GM19239 (cell line): Measurements from ENCODE around the gene POMGNT2.

ENCODE experiments used
- DNase-seq: peaks from one replicate; pipeline ENCODE4 v3.0.0; 2011; ENCODE audit warnings: low spot score; ENCODE audit not compliant: insufficient read length
- FAIRE-seq: peaks from 2 replicates; lab custom pipeline; 2011; peaks lifted over from hg19 to GRCh38; lab: Jason Lieb, UNC

Gene POMGNT2

DNA sequence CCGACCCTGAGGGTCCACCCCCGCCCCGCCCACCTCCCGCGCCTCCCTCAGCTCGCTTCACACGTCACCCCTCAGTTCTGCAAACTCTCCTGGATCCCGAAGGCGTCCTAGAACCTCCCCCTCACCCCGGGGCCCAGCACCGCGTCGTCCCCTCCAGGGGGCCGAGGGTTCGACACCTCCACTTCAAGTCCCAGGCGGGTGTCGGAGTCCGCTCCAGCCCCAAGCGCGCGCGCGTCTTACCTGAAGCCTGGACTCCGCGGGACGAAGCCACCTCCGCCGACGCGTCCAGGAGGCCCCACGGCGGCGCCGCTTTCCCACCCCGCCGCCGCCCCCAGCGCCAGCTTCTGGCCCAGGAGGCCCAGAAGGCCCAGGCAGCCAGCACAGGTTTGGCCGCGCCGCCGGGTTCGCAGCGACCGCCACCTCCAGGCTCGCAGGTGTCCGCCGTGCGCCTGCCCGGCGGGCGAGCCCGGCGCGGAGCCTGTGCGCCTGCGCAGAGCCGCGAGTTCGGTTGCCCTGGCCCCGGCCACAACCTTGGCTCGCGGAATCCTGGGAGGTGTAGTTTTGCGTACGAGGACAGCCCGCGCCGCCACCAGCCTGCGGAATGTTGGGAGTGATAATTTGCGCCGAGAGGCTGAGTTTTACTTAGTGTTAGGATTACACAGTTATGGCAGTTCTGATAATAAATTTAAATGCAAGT is at the start of gene POMGNT2:
POMGNT2 (minus strand) TSS at position 484 of the 697 bp plus-strand sequence. CDS start 24,648 bp downstream, outside the sequence.
- DNase-seq, result peak; percentile 91
- peak; percentile 78 for FAIRE-seq

DNA sequence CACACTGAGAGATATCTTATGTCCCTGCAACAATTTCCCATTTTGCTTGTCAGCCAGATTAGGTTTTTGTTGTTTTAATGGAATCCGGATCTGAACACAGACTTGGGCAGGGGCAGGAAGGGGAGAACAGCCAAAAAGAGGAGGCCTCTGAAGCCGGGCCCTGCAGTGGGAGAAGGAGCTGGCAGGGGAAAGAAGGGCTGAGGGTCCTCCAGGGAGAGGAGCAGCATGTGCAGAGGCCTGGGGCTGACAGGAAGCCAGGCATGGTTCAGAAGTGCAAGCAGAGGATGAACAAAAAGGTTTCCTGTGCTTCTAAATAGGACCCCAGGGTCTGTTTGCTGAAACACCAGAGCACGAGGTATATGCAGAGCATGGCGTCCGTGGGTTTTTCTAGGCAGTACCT is 49.1 kb upstream of the POMGNT2 start:
- no peak for DNase-seq

DNA sequence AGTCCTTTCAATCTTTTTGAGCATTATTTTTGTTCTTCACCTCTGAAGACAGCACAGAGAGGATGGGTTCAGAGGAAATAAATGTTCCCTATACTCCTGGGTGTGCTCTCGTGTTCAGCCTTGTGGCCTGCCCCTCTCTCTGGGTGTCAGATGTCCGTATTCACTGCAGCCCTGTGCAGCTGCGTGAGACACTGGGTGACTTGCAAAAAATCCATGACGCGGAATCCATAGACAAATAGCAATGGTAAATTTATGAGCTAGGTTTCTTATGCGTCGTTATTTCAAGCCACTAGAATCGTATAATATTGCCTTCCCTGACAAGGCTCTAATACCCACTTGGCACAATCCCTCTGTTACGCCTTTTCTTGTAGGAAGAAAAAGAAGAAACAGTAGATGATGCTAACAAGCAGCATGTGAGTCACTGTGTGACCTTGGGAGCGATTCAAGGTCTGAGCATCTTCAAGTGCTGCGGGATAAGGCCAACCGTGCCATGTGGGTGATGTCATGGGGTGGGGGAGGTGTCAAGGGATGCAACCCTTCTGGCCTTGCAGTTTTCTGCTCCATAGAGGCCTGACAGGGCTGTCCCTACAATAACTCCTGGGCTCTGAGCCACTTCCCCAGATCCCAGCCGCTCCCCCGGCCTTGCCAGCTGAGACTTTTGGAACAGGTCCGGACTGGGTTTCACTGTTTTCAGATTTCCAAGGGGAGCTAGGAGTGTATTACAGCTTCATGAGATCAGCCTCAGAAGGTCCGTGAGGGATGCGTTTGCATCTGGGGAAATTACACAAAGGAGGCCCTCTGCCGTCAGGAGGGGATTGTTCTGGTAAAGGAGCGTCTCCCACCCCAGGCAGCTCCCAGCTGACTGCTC is 47.6 kb upstream of the POMGNT2 start:
- FAIRE-seq, result no peak

More for the DNA sequence above, 49.1 kb upstream of the POMGNT2 start:
- FAIRE-seq, result no peak

DNA sequence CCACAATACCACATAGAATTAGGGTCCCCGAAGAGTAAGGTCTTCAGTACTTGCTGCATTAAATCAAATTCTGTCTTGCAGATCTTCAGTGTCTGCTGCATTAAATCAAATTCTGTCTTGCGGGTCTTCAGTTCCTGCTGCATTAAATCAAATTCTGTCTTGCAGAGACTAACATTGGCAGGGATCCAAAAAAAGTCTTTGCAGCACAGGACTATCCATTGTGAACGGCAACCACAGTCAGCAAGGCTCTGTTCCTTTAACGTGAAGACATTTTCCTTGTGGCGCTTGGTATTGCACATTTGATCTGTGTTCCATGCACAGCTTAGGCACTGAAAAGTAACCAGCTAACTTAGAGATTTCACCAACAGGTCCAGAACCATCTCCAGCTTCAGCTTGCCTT is 46.8 kb upstream of the POMGNT2 start:
- DNase-seq, result no peak
- no peak for FAIRE-seq

More for the DNA sequence above, 47.6 kb upstream of the POMGNT2 start:
- DNase-seq, result no peak

DNA sequence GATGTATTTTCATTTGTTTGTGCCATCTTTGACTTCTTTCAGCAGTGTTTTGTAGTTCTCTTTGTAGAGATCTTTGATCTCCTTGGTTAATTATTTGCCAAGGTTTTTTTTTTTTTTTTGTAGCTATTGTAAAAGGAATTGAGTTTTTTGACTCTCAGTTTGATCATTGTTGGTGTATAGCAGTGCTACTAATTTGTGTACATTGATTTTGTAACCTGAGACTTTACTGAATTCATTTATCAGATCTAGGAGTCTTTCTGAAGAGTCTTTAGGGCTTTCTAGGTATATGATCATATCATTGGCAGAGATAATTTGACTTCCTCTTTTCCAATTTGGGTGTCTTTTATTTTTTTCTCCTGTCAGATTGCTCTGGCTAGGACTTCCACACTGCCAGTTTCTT is 42.2 kb upstream of the POMGNT2 start:
- FAIRE-seq, result no peak
- no peak for DNase-seq

DNA sequence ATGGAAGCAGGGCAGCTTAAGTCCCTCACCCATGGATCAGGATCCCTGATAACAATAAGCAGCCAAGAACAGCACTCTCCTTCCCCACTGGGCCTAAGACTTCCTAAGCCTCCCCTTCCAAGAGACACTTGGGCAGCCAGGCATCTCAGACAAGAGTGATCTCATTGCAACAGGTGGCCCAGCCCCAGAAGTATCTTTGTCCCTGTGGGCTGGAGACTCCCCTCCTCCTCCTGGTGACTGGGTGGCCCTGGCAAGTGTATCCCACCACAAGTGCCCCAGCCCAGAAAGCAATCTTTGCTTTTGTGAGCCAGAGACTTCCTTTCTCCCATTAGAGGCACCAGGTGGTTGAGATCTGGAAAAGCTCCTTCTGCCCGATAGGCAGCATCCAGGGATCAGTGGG is 40.7 kb upstream of the POMGNT2 start:
- FAIRE-seq, result no peak
- DNase-seq, result no peak

DNA sequence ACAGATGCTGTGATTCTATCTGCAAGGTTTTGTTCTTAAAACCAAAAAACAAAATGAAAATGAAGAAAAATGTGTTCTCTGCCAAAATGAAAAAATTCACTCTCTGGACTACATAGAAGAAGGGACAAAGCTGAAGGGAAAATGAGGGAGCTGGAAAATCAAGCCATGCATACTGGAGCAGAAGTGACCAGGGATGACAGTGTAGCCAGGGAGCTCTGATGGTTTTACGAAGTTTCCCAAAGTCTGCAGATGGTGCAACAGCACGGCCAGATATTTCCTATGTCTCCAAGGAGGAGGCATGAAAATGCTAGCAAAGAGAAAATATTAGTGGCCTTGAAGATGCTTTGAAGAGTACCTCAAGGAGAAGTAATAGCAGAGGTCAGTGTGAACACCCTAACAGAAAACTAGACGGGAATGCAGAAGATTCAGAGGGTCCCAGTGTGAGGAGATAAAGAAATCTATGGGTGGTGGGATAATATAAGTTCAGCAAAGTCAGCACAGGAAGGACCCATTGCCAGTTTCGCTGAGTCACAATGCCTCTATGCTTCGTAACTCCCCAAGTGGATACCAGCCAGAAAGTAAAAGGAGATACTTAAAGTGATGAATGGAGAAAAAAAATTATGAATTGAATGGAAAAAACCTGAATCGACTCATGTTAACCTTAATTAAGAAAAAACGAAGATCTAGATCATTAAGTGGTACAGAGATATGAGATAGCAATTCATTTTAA is 39.0 kb upstream of the POMGNT2 start:
- no peak for DNase-seq
- FAIRE-seq, result no peak

DNA sequence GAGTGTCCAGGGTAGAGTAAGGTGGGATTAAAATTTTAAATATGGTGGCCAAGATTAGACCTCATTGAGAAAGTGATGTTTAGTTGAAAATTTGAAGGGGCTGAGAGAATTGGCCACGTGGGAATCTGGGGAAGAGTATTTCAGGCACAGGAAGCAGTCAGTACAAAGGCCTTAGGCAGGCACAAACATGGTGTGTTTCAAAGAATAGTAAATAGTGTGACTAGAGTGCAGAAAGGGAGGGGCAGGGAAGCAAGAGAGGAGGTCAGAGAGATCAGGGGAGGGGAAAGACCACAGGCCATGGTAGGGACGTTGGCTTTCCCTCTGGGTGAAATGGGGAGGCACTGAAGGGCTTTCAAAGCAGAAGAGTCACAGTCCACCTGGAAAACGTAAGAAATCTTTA is 36.6 kb upstream of the POMGNT2 start:
- FAIRE-seq (no peak), DNase-seq (no peak)

DNA sequence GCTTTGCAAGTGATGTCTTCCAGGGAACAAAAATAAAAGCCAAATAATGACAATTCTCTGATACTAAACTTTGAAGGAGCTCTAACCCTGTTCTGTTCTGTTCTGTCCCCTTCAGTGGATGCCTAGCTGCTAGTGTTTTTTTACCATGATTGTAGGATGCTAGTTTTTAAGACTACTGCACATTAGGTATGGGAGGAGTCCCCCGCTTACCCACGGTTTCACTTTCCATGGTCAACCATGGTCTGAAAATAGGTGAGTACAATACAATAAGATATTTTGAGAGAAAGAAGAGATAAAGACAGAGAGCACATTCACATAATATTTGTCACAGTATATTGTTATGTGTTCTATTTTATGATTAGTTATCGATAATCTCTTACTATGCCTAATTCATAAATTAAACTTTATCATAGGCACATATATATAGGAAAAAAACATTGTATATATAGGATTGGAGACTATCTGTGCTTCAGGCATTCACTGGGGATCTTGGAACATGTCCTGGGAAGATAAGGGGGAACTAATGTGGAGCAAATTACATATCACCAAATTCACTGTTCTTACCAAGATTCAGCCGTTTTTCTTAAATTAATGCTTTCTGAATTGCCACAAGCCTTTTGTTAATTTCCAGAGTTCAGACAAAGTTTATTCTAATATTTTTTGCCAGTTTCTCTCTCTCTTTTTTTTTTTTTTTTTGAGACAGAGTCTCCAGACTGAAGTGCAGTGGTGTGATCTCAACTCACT is 32.8 kb upstream of the POMGNT2 start:
- DNase-seq, result no peak
- FAIRE-seq, result no peak

DNA sequence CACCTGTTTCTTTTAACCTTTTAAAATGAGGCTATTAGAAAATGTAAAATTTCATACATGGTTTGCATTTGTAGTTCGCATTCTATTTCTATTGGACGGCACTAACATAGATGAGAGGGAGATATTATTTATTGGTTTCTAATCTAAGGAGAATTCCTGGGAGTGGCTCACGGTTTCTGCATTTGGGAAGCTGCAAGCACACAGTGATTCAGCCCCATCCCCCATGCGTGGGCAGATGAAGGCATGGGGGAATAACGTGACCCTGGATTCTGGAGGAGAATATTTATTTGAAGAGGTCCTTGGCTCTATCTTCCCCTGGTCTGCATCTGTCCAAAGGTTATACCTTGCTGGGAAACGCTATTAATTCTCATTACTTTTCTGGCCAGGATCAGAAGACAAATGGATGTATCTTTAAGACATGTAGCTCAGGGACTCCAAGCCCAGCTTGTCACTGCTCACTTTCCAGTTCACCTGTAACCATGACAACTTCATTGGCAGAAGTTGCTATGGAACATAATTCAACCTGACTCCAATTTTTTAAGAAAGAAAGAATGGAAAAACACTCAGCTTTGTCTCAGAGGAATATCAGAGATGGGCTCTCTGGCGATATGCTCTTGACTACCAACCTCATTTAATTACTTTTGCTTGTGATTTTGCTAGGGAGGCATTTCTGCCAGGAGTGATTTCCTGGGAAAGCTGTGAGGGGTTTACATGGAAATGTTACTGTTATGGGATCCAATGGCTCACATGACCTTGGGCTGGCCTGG is 27.2 kb upstream of the POMGNT2 start:
- no peak for DNase-seq
- FAIRE-seq, result no peak

DNA sequence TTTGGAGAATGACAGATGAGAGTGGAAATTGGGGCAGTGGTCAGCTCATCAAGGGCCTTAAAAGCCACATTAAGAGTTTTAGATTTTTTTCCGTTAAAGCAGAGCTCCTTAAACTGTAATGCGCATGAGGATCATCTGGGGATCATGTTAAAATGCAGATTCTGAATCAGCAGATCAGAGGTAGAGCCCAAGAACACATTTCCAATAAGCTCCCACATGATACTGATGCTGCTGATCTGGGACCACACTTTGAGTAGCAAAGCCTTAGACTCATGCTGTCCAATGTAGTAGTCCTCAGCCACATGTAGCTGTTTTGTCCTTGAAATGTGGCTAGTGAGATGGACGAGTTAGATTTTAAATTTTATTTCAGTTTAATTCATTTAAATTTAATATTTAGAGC is 26.3 kb upstream of the POMGNT2 start:
- FAIRE-seq, result no peak
- no peak for DNase-seq

DNA sequence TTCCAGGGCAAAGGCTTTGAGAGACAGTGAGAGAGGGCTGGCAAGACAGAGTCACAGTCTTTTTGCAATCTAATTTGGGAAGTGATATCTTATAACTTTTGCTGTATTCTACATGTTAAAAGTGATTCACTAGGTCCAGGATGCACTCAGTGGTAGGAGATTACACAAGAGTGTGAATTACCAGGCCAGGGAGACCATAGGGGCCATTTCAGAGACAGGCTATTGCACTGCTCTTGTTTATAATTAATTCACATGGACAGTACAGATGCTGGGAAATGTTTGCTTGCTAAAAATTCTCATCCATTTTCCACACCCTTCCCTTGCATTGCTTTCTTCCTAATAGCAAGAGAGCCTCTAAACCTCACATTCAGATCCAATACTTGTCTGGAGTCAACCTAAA is 22.6 kb upstream of the POMGNT2 start:
- DNase-seq, result no peak
- FAIRE-seq, result no peak

DNA sequence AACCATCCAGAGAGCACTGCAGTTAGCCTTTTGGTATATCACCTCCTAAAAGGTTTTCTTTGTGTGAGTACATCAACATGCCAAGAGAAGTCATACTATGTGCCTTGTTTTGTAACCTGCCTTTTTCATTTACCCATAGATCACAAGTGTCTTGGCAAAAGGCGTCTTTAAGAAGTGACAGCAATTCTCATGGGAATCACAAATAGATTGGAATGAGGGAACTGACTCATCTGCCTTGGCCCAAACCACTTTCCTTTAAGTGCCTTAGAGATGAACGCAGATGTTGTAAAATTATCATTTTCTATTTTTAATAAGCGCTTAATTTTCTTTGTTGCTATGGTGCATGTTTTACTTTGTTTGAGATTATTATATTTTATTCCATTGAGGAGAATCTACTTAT is 20.7 kb upstream of the POMGNT2 start:
- no peak for DNase-seq
- no peak for FAIRE-seq

DNA sequence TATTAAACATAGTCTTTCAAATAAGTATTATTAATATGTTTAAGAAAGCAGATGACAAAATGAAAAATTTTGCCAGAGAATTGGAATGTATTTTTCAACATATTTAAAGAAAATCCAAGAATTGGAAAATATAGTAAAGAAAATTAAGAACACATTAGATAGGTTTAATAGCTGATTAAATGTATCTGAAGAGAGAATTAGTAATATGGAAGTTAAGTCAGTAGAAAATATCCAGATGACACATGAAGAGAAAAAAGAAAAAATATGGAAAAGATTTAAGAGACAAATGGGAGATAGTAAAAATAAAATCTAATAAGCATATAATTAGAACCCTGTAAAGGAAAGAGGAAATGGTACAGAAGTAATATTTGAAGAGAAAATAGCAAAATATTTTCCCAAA is 18.0 kb upstream of the POMGNT2 start:
- no peak for FAIRE-seq
- DNase-seq, result no peak

DNA sequence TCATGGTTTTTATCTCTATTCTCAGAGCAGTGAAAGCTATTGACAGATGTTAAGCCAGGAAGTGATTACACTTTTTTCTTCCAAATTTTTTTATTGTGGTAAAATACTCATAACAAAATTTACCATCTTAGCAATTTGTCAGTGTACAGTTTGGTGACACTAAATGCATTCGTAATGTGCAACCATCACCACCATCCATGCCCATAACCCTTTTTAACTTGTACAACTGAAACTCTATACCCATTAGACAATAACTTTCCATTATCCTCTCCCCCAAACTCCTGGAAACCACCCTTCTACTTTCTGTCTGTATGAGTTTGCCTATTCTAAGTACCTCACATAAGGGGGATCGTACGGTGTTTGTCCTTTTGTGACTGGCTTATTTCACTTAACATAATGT is 15.1 kb upstream of the POMGNT2 start:
- FAIRE-seq, result no peak

DNA sequence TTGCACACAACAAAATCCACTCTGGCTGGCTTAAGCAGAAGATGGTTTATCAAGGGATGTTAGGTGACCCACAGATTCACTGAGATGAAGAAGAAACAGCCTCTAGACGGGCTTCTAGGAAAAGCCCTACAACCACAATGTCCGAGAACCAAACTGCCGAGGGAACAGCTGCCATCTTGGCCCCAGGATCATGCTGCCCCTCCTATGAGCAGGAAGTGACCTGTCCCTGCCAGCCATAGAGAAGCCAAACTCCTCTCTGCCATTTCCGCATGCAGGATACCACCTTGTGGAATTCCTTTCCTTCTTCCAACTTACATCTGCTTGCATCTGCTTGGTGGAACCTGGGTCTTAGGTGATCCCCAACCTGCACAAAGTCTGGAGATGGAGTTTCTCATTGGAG is 11.4 kb upstream of the POMGNT2 start:
- no peak for FAIRE-seq
- no peak for DNase-seq

More for the DNA sequence above, 15.1 kb upstream of the POMGNT2 start:
- no peak for DNase-seq

DNA sequence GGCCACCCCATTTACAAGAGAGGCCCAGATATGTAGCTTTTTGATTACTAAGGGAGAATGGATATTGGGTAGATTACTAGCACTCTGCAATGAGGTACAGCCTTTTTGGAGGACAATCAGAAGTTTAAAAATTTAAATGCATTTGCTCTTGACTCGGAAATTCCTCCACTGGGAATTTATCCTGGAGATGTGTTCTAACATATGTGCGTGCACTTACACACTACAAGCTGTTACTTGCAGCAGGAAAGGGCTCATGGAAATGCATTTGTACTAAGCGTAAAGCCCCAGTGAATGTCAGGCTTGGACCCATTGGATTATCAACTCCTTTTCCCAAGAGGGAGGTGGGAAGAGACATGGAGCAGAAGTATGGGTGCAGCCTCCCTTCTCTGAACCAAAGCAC is 7.8 kb upstream of the POMGNT2 start:
- no peak for DNase-seq

DNA sequence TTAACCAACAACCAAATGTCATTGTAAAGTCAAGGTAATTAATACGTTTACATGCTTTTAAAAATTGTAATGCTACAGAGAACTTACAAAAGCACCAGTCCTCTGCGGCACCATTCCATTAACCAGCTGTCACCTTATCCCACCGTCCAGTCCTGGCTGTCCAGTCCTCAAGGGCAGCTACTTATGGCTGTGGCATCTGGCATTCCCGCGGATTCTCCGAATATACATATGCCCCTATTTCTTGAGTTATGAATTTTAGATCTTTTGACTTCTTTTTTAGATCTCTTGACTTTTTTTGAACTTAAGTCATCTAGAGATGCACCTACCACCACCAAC is 382 bp upstream of the POMGNT2 start:
- DNase-seq, result no peak
- no peak for FAIRE-seq

More for the DNA sequence above, 7.8 kb upstream of the POMGNT2 start:
- no peak for FAIRE-seq
